SW480 (cell line): ENCODE measurements around the gene ZNF609.

ENCODE experiments used
- DNase-seq: peaks from one replicate; pipeline ENCODE4 v3.0.0-alpha.2; 2016; ENCODE audit warnings: low spot score

Gene ZNF609

DNA sequence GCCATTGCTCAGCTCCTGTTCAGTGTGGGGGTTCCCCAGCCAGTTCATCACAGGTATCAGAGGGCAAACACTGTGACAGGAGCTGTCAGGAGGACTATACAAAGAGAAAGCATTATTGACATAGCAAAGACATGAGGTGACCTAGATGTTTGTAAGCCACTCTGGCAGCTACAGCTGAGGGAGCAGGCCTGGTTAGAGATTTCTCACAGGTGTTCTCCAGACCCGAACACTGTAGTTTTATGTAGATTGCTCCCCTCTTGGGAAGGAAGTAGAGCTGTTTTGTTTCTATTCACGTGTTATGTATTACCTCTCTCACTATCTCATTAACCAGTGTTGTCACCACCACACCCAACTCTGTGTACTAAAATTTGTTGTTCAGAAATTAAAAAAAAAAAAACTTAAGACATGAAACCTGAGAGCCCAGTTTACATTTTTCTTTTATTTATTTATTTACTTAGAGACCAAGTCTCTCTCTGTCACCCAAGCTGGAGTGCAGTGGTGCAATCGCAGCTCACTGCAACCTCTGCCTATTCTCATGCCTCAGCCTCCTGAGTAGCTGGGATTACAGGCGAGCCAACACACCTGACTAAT is 191.3 kb downstream of the ZNF609 start:
- no peak for DNase-seq

DNA sequence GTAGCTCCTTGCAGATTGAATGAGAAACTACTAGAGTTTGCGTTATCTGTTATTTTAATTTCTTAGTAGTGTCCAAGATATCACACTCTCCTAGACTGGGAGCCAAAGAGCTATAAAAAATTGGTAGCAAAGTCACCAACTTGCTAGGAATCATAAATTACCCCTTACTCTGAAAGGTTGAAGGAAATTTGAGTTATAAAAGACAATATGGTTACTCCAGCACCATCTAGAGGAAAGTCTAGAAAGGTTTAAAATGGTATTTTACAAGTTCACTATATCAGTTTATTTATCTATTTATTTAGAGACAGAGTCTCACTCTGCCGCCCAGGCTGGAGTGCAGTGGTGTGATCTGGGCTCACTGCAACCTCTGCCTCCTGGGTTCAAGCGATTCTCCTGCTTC is 193.4 kb downstream of the ZNF609 start:
- no peak for DNase-seq

DNA sequence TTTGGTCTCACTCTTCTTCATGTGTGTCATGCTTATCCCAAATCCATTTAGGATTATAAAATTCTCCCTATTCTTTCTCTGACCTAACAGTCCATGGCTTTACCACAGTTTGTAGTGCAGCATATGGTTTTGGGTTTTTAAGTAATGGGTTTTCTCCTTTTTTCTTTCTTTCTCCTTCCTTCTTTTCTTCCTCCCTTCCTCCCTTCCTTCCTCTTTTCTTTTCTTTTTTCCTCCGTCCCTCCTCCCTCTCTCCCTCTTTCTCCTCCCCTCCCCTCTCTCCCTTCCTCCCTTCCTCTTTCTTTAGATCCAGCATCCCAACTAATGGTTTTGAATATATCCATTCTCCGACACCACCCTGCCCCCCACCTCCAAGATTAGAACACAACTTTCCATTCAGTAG is 196.1 kb downstream of the ZNF609 start:
- no peak for DNase-seq

DNA sequence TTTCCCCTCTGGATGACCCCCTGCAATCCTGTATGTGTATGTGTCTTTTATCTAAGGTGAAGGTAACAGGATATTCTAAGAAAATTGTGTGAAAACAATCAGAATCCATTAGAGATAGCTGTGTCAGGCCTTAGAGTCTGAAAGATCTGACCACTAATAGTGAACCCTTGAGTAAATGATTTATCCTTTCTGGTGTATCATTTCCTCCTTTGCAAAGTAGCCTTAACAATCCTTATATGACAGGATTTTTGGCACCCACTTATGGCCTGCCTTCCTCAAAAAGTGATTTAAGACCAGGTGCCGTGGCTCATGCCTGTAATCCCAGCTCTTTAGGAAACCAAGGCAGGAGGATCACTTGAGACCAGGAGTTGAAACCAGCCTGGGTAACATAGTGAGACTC is 204.8 kb downstream of the ZNF609 start:
- no peak for DNase-seq

DNA sequence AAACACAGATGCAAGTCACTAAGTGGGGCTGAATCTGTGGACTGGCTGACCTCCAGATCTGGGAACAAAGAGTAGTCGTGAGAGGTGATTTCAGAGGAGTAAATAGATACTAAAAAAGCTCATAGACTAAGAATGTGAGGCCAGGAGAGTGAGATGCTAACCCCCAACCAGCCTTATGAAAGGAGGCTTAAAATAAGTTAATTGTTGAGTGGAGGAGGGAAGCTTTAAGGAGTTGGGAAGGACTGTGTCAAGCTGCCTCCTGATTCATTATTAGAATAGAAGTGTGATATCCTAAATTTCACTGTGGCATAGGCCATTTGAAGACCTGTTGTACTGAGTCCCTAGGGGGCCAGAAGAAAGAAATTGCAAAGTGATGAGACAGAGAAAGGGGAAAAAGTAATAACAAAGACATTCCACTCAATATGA is 207.4 kb downstream of the ZNF609 start:
- no peak for DNase-seq

DNA sequence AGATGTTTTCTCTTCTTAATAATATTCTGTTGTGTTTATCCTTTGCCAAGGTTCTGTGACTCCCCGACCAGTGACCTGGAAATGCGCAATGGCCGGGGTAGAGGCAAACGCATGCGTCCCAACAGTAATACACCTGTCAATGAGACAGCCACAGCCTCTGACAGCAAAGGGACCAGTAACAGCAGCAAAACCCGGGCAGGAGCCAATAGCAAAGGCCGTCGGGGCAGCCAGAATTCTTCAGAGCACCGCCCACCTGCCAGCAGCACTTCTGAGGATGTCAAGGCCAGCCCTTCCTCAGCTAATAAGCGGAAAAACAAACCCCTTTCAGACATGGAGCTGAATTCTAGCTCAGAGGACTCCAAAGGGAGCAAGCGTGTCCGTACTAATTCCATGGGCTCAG is 213.5 kb downstream of the ZNF609 start:
- DNase-seq, result no peak

DNA sequence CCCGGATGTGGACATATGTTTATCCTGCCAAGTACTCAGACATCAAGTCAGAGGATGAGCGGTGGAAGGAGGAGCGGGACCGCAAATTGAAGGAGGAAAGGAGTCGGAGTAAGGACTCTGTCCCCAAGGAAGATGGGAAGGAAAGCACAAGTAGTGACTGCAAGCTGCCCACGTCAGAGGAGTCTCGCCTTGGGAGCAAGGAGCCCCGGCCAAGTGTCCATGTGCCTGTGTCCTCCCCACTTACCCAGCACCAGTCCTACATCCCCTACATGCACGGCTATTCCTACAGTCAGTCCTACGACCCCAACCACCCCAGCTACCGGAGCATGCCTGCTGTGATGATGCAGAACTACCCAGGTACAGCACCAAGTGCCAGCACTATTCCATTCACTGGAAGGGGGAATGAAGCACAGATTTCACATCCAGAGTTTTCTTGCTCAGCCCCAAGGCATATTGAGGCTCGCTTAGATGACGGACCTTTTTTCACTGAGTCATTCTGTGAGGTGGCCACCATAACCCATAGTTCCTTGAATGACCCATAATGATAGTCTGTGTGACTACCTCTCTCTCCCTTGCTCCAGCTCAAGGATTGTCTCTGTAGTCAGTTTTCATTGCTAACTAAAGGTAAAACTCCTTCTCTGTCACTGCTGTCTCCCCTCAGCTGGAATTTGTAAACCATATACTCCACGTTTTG is 217.9 kb downstream of the ZNF609 start:
- DNase-seq, result no peak

DNA sequence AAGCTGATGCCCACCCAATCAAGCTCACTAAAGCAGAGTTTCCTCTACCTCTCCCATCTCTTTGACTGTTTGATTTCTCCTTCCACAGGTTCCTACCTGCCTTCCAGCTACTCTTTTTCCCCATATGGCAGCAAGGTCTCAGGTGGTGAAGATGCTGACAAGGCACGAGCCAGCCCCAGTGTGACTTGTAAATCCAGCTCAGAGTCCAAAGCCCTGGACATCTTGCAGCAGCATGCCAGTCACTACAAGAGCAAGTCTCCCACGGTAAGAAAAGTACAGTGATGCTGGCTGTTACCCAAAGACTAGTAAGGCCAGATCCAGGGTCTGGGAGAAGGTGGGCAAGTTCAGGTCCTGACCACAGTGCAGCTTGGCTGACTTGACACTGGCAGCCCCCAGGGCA is 219.7 kb downstream of the ZNF609 start:
- no peak for DNase-seq

DNA sequence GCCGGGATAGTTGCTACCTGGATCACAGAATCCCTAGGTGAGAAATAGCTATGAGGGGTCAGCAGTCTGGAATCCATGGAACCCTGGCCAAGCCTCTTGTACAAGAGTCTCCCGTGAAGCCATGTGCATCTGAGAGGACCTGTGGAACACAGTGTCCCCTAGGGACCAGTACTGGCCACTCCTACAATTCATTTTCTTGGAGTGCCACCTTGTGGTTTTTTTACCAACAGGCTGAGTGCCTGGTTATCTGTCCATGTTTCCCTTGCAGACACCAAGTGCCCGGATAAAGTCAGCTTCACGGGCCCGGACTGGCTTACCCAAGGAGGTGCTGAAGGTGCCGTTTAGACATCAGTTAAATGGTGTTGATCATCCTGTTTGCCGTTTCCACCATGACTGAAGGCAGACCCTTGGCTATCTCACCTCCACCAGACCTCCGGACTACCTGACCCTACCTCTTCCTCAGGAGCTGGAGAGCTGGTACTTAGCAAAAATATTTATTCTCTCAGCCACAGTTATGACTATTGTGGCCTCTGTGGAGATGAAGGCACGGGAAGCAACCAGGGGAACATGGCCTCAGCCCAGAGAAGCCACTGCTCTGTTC is 221.1 kb downstream of the ZNF609 start:
- peak; percentile 55 for DNase-seq

DNA sequence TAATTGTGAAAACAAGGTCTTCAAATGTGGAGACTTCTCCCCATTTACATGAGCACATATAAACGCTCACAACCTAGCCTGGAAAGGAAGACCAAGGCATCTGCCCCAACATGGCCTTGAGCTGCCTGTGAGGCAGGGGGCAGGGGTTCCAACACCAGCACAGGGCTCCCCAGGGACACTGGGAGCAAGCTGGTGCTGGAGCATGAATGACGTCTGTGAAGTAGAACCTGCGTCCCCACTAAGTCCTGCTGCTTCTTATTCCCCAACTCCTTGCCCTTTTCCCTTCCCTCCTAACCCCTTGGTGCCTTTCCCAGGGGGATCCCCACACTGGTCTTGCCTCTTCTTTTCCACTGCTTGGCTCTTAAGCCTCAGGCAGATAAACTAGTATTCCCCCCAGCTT is 221.9 kb downstream of the ZNF609 start:
- DNase-seq, result no peak

DNA sequence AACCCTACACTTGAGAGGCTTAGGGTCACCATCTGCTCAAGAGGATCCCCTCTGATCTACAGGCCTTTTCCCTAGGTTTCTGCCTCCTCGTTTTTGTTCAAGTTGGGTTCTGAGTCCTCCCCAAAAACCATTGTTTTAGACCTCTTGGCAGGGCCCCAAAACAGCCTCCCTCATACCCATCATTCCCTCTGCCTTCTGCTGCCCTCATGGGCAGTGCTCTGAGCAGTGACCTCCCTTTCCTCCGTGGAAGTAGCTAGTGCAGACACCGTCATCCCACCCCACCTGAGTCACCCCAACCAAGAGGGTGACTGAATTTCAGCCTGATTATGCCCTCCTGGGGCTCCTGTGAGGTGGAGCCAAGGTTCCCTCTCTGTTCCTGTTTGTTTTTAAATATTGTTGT is 223.0 kb downstream of the ZNF609 start:
- no peak for DNase-seq

DNA sequence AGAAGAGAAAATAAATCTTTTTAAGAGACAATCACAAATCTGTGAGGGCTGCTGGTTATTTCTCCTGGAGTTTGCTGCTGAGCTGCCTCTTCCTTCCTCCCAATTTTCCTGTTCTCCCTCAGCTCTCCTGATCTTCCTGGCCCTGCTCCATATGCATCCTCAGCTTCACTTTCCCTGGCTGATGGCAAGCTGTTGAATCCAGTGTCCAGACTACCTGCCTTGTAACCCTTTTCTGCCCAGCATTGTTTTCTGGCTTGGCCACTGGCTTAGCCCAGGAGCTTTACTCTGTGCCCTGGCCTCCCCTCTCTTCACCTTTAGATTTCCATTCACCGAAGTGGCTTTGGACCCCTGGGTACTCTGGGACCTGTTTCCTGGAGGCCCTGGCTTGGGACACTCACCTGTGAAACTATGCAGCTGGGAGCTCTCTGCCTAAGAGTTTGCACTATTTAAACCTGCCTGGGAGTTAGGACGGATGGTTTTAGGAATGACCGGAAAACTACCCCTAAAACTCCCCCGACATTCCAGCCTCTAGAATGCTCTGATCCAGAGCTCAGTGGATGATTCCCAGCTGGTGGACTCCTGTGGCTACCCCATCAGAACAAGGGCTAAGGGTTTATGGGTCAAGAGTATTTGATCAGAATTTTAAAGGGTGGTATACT is 225.0 kb downstream of the ZNF609 start:
- DNase-seq, result no peak

DNA sequence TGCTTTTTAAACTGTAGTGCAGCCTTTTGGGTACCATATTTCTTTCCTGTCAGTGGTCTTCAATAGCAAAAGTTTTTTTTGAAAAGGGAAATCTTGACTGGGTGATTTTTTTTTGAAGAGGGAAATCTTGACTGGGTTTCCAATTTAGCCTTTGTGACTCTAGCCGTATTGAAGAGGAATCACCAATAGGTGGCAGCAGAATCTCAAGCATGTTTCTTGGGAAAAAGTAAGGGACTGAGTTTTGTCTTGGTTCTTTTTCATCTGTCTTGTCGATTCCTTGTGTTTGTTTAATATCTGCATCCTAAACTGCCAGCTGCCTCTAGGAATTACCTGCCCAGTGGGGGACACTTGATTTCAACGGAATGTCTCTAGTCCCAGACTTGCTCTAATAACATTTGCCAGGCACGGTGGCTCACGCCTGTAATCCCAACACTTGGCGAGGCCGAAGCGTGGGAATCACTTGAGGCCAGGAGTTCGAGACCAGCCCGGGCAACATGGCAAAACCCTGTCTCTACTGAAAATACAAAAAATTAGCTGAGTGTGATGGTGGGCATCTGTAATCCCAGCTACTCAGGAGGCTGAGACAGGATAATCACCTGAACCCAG is 225.9 kb downstream of the ZNF609 start:
- DNase-seq, result peak; percentile 54

DNA sequence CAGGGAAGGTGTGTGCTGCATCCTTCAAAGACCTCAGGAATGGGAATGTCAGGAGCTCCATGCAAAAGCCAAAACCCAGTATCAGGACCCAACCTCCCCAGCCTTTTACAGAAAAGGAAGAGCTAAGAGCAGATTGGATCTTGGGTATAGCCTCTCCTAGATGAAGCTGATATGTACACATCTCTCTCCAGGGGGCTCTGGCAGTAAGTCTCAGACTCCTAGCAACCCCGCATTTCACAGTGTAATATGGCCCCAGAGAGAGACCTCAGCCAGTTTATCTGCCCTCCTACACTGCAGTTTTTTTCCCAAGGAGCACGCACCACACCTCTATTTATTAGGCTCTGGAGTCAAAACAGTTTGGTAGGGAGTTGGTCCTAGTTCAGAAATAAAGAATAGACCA is 226.8 kb downstream of the ZNF609 start:
- DNase-seq, result no peak

DNA sequence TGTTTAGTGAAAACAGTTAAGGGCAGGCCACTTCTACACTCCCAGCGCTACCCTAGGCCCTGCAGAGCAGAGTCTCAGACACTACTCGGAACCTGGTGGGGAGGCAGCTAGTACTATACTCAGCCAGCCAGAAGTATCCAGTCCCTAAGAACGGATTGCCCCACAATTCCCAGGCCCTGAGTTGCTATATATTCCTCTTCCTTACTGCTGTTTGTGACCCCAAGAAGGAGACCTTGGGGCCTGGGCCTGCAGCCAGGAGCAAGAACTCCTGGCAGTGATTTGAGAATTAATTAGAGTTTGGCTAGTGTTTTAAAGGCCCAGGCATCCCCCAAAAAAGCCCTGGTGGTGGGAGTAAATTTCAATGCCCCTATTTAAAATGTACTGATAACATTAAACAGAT is 227.3 kb downstream of the ZNF609 start:
- DNase-seq, result no peak

DNA sequence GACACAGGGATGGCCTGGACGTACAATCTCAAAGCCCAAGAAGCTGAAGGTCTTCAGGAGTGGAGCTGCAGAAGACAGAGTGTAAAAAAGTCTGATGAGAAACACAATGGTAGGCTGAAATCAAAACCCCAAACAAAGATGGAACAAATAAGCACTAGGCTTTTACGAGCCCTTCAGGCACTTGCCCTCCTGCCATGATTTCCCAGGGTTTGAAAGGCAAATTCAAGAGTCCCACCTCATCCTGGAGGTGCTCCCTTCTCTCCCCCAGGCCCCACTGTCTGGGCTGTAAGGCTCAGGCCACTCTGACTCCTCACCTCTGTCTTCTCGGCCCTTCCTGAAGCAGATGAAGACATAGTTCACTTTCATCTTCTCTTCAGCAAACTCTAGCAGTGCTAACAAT is 228.4 kb downstream of the ZNF609 start:
- no peak for DNase-seq

DNA sequence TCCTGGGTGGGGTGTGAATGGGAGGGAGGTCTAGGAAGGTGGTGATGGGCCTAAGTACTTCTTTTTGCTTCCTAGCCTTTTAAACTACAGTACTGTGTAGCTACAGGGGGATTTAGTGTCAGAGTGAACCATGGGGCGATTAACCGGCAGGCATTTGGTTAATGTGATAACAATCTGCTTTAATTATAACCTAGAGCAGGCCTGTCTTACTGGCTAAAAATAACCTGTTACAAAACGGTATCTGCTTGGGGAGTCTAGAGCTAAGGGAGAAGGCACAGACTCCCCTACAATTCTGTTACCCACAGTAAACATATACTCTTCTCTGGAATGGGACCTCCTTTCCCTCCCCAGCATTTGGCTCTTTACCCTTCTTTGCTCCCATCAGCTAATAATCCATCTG is 229.6 kb downstream of the ZNF609 start:
- DNase-seq, result no peak

DNA sequence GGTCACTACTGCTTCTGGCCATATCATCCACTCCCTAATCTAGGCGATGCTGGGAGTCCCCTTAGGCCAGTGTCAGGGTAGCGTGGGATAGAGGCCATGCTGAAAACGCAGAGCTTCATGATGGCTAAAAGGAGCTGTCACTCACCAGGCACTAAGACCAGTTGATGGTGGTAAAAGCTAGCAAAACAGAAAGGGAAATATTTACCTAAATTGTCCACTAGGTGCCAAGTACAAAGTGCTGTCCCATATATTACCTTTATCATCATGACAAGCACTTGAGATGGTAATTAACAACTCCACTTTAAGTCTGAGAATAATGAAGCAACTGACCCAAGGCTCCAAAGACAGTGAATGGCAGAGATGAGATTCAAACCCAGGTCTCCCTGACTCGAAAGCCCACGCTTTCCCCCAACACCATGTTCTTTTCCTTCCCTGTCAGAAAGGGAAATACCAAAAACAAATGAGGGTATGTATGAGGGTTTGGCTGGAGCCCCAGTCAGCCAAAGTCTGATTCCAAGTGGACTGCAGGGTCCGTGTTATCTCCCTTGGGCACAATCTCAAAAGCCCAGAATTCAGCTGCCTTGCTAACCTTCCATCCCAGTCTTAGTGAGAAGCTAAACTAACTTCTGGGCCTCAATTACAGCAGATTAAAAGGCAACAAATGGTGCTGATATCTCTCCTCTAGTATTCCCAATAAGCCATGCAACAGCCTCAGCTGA is 230.4 kb downstream of the ZNF609 start:
- DNase-seq, result no peak

DNA sequence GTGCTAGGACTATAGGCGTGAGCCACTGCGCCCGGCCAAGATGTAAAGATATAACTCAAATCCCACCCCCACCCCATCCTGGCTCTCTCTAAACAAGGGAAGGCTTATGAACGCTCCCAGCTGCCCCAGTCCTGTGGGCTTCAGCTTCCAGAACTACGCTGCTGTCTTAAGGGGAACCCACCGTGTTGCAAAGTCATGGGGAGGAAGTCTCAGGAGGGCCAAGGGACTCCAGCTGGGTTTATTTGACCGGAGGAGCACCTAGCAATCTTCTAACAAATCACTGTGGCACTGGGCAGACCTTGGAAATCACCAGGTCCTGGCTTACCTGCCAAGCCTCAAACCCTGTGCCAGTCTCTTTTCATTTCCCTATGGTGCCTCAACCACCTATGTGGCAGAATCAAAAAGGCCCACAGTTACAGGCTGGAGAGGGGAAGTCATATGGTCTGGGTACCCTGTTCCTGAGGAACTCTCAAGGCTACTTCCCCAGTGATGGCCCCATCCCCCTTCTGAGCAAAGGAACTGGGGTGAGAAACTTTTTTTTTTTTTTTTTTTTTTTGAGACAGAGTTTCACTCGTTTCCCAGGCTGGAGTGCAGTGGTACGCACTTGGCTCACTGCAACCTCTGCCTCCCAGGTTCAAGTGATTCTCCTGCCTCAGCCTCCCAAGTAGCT is 231.7 kb downstream of the ZNF609 start:
- DNase-seq, result no peak

DNA sequence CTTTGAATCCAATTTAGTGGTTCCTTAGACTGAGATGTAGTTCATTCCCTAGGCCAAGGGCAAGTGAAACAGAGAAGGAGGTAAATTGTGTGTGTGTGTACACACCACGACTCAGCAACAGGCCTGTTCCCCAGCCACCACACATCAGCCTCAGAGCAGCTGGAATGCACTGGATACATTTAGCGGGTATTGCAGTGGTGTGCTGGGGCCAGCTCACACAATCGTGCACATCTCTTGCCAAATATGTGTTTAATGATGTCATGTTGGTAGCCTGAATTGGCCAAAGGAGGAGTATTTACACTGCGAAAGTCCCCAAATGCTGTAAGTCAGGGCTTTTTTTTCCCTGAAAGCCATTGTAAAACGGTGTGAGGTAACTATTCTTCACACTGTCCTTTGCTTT is 232.8 kb downstream of the ZNF609 start:
- no peak for DNase-seq

DNA sequence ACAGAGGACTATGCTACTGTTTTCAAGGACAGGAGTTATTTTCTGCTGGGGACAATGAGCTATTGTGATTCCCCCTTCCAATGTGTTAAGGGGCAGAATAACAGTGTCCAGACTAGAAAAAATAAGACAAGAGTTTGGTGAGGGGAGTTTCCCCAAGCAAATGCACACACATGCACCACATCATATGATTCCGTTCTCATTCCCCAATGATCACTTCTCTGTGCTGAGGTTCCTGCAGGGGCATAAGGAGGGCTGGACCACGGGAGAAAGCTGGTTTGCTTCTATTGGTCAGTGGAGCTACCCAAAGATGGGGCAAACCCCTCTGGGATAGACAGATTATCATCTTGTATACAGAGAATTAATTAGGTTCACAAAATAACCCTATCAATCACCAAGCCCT is 234.4 kb downstream of the ZNF609 start:
- DNase-seq, result no peak

DNA sequence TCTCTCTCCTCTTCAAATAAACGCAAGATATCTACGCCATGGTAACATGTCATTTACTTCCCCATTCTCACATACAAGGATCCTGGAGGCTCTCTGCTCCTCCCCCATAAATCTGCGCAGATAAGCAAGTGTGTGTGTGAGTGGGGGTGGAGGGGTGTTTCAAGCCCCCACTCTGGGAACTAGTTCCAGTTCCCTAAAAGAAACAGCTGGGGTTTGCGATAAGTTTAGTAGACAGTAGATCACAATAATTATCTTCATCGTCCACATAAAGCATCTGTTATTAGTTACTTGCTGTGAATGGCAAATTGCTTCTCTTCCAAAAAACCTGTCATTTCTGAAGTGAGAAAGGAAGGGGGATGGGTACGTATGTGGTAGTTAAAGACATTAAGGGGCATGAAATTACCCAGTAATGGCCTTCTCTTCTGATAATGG is 235.2 kb downstream of the ZNF609 start:
- DNase-seq, result no peak
